ENCODE results near the gene GOLGA6L2.
"Not testable (repeated sequence)": the region's sequence is repeated elsewhere in the genome, so short reads cannot be mapped to it uniquely, and the experiment has no call there.

DNA sequence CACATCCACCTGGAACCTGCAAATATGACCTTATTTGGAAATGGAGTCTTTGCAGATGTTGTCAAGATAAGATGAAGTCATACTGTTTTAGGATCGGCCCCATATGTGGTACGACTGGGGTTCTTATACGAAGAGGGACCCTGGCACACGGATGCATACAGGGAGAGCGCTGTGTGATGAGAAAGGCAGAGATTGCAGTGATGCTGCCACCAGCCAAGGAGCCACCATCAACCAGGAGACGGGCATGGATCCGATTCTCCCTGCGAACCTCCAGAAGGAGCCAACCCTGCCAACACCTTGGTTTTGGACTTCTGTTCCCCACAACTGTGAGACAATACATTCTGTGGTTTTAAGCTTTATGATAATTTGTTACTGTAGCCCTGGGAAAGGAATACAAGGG, 31.2 kb downstream of the GOLGA6L2 start:
- TF ChIP-seq, protein P1, sequence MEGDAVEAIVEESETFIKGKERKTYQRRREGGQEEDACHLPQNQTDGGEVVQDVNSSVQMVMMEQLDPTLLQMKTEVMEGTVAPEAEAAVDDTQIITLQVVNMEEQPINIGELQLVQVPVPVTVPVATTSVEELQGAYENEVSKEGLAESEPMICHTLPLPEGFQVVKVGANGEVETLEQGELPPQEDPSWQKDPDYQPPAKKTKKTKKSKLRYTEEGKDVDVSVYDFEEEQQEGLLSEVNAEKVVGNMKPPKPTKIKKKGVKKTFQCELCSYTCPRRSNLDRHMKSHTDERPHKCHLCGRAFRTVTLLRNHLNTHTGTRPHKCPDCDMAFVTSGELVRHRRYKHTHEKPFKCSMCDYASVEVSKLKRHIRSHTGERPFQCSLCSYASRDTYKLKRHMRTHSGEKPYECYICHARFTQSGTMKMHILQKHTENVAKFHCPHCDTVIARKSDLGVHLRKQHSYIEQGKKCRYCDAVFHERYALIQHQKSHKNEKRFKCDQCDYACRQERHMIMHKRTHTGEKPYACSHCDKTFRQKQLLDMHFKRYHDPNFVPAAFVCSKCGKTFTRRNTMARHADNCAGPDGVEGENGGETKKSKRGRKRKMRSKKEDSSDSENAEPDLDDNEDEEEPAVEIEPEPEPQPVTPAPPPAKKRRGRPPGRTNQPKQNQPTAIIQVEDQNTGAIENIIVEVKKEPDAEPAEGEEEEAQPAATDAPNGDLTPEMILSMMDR (IDR thresholded peaks at IDR 0.05): not testable (repeated sequence)
- TF ChIP-seq POLR2A (IDR thresholded peaks at IDR 0.05): not testable (repeated sequence)

Data from sigmoid colon (tissue), 3 donors.